Loucy (cell line): Measurements from ENCODE around the gene NDUFA8.

Source experiments
- EZH2phosphoT487 ChIP-seq: fragments of 200-600 bp; IDR thresholded peaks from 2 replicates; pipeline ENCODE4 v1.6.1; 2018; ENCODE audit warnings: antibody characterized with exemption, mild to moderate bottlenecking, moderate library complexity, borderline replicate concordance
- TF ChIP-seq, protein P1 (sequence below): fragments of 200-600 bp; sonication (generic); conservative IDR thresholded peaks from 2 replicates; pipeline ENCODE4 v1.5.1; 2014; ENCODE audit warnings: mild to moderate bottlenecking, antibody characterized with exemption, low read length

GRCh38 chr9:122113574-122113973 lies 46.0 kb downstream of the NDUFA8 start:
- TF ChIP-seq, protein P1, sequence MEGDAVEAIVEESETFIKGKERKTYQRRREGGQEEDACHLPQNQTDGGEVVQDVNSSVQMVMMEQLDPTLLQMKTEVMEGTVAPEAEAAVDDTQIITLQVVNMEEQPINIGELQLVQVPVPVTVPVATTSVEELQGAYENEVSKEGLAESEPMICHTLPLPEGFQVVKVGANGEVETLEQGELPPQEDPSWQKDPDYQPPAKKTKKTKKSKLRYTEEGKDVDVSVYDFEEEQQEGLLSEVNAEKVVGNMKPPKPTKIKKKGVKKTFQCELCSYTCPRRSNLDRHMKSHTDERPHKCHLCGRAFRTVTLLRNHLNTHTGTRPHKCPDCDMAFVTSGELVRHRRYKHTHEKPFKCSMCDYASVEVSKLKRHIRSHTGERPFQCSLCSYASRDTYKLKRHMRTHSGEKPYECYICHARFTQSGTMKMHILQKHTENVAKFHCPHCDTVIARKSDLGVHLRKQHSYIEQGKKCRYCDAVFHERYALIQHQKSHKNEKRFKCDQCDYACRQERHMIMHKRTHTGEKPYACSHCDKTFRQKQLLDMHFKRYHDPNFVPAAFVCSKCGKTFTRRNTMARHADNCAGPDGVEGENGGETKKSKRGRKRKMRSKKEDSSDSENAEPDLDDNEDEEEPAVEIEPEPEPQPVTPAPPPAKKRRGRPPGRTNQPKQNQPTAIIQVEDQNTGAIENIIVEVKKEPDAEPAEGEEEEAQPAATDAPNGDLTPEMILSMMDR, result no peak
- no peak for TF ChIP-seq EZH2phosphoT487
